ENCODE measurements around the gene GRIK3.
A peak's percentile ranks its signal among the peaks of the same experiment; 100 is the strongest.

GRIK3 gene

DNA sequence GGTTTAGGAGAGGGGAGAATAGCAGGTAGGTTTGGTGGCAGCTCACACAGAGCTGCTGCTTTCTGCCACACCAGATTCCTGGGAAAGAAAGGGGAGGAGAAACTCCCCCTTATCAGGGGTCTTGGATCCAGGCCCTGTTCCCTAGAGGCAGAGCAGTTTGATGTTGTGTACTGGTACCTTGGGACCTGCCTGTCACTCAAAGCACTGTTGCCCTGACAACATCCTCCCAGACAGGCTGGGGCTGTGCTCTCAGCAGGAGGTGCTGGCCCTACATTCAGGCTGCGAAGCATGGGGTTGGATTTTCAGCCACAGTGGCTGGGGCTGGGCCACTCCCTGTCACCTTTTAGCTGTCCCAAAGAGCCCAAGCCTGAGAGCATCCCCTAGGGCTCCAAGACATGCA is 188.0 kb downstream of the GRIK3 start:
- DNase-seq, result no peak

DNA sequence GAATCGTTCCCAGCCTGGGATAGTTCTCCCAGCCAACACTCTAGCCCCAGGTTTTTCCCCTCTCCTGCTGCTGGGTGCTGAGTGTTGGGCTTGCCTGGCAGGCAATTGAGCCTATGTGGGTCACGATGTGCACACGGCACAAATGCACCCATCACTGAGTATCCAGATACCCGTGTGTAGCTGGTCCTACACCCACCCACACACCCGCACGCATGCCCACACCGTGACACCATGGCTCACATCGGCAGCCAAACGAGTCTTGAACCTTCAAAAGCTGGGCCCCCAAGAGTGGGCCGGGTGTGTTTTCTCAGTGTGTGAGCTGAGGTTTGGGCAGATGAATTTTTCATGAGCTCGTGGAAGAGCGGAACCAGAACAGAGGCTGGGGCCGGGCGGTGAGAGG is 188.5 kb downstream of the GRIK3 start:
- no peak for DNase-seq

DNA sequence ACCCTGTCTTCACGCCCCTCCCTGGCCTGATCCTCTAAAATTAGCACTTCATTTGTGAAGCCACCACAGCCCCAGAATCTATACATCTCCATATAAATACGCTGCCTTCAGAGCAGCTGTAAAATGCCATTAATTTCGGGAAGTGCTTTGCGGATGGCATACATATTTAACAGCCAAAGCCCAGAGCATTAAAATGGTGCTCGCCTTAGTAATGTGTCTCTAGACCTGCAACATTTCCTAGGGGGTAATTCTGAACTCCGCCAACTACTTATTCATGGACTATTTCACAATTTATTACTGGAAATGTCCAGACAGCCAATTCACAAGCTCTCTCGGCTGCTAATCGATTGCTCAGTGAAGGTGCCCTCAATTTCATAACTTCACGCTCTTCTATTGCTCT is 189.4 kb downstream of the GRIK3 start:
- DNase-seq, result no peak

DNA sequence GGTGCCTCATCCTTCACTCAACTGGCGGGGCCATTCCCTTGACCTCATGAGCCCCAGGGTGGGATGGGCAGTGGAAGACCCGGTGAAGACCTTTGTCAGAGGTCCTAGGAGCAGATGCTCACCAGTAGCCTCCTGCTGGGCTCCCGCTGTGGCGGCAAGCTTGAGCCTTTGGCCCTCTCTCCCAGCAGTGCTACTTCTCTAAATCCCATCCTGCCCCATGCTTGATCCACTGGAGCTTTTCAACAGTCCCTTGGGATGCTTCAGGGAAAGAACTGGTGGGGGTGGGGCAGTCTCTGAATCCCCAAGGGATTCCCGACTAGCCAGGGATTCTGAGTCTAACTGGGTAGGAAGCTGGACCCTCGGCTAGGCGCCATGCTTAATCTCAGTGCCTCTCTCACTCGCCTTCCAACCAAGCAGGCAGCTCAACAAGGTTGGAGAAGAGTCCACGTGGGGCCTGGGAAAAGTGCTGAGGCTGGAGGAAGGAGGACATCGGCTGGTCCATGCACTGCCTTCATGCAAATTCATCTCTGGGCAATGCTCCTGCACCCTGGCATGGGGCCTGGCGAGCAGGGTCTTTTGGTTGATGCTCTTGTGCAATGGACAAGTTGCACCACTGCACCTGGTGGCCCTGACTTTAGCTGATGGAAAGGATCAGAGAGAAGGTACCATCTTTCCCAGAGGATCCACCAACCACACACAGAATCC is 190.3 kb downstream of the GRIK3 start:
- peak; percentile 33 for DNase-seq

DNA sequence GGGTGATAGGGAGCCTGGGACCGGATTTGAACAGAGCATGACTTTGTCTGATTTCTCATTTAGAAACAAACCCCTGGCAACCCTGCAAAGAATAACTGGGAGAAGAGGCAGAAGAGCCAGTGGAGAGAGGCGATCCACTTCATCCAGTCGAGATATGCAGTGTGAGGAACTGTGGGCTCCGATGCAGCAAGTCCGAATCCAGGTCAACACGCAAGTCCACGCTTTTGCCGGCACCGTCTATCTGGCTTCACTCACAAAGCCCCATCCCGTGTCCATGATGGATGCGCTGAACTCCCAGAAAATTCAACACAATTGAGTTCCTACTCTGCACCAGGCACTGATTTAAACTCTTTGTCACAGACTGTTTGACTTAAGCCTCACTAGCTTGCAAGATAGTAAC is 191.3 kb downstream of the GRIK3 start:
- DNase-seq, result no peak

DNA sequence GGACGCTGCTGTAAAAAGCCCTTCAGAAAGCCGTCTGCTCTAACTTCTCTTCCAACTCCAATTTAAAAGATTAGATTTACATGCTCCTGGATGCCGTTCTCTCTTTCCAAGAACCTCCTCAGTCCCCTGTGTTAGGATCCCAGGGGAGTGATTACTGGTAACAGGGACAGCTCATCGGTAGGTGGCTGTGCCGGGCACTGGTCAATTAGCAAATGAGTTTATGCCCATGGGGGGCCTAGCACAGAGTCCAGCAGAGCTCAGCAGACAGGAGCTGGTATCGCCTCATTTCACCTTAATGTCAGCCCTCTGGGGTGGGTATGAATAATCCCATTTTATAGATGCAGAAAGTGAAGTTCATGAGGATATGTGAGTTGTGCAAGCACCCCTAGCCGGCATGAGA is 191.9 kb downstream of the GRIK3 start:
- DNase-seq, result no peak

DNA sequence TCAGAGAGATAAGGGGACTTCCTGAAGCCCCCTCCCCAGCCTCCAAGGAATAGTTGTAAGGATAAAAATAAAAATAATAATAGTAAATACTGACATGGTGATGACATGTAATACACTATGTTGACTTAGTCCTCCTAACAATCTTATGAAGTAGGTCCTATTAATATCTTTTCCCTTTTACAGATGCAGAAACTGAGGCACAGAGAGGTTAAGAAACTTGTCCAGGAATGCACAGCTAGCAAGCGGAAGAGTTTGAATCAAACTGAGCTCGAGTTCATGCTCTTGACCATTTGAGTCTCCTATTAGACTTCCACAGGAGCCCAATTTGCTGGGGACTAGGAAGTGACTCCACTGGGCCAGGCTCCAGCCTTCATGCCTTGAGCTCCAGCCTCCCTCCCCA is 194.8 kb downstream of the GRIK3 start:
- no peak for DNase-seq

DNA sequence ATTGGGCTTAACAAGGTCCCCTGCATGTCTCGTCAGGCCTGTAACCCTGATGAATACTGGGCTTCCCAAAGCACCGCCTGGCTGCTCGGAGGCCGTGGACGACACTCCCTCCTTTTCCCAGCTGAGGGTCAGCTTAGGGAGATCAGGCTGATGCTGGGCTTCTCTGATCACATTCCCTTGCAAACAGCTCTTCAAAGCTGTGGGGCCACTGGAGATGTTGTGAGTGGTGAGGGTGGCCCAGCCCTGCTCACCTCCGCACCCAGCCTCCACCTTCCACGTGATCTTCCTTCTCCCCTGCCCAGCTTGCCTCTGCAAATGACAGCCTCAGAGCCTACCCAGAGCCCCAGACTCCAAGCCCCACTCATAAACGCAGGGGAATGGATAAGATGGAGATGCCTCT is 195.4 kb downstream of the GRIK3 start:
- no peak for DNase-seq

DNA sequence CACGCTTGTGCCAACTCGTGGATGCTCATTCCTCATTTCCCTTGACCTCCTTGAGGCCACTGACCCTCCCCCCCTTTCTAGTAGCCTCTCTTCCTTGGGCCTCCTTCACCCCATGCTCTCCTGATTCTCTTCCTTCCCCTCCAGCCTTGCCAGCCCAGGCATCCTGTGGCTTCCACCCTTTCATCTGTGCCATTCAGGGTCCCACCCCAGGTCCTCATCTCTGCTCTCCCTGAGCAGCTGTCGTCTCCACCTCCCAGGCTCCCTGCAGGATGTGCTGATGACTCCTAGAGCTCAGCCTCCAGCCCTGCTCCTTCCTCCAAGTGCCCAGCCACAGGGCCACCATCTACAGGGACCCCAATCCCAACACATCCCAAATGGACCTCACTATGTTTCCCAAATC is 197.4 kb downstream of the GRIK3 start:
- no peak for DNase-seq

DNA sequence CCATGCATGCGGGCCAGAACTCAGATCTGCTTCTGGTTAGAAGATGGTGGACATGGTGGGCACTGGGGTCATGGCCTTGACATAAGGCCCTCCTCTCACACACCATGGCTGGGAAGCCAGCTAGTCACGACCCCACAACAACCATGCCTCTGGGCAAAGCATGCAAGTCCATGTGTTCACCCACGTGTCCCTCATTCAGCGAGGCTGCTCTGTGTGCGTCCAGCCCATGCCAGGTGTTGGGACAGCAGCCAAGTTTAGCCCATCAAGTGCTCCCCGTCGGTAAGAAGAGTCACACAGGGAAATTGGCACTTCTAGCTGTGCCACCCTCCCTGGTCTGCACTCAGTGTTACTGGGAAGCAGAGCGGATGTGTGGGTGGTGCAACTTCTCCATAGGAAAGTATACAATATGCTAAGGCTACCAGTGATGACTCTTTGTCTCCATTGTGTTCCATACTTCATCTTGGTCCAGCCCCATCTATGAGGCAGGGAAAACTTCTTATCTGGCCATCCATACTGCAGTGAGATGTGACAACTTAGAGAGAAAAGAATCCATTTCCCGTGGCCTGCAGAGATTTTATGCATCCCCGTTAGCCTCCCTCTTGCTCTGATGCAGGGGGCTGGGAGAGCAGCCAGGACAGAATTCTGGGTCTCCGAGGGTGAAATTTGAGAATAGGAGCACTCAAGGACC is 198.0 kb downstream of the GRIK3 start:
- DNase-seq, result no peak

DNA sequence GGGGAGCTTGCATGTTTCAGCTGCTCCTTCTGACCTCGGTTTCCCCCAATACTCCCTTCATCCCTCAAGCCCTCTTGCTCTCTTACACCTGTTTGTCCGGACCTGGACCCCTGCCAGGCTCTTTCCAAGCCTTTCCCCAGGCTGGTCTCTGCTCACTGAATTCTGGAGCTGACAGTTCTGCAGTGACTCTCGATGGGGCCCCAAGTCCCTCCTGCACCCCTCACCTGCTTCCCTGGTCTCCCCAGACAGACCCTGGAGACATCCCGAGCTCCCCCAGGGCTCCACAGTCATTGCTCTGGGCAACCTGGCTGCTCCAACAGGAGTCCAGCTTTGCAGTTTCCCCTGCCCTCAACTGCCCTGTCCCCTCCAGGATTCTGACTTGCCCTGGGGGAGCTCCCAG is 198.6 kb downstream of the GRIK3 start:
- no peak for DNase-seq

DNA sequence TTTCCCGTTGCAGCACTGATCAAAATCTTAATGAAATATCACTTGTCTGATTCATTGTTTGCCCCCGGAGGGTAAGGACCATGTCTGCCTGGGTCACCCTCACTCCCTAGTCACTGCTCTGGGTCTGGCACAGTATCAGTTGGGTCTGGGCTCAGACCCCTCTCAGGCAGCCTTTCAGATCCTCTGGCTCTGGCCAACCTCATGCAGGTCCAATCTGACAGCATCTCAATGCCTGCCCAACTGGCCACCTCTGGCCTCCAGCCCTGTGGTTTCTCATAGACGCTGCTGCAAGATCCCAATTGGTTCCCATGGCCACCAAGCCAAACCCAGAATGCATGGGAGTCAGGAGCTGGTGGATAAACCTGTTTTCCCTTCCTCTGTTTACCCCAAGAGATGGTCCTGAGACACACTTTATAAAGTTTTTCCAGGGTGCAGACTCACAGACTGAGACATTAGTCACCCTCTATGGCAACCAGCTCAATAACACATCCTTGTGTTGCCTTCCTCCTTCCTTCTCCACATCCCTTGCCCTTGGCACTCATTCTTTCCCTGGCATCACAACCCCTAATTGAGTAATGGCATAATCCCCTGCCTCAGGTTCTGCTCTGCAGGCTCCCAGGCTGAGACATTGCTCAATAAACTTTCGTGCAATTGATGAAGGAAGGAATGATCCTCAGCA is 199.2 kb downstream of the GRIK3 start:
- DNase-seq, result no peak

DNA sequence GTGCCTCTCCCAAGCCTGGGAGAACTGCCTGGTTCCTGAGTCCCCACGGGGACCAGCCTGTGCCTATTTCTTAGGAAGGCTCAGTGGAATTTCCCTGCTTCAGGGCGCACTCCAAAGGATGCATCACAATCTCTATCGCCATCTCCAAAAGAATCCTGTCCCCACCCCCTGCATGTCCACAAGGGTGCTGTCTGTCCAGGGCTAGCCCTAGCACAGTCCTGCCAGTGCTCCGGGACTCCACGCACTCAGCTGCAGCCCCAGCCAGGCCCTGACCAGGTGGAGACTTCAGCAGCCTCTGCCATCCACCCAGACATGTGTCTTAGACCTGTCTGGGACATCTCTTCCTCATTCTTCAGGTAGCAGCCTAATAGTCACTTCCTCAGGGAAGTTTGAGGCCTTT is 199.7 kb downstream of the GRIK3 start:
- no peak for DNase-seq

DNA sequence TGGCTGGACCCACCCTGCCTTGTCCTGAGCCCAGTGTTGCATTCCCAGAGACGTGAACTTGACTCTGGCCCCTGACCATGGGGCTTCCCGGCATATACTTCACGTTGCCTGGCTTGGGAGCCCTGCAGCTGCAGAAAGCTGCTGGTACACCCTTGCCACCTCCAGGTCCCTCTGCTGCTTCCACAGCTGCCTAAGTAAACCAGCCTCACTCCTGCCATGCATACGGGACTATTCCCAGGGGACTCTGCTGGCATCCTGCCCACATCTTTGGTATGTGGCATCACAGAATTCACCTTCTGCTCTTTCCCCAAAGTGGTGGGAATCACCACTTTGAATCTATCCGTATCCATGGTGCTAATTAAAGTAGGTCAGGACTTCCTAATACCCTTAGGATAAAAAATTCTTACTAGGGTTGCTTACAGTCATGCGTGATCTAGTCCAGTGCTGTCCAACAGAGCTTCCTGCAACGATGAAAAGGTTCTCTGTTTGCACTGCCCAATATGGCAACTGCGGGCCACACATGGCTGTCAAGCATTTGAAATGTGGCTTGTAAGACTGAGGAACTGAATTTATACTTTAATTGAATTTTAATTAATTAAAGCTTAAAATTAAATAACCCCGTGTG is 203.0 kb downstream of the GRIK3 start:
- peak; percentile 70 for DNase-seq

DNA sequence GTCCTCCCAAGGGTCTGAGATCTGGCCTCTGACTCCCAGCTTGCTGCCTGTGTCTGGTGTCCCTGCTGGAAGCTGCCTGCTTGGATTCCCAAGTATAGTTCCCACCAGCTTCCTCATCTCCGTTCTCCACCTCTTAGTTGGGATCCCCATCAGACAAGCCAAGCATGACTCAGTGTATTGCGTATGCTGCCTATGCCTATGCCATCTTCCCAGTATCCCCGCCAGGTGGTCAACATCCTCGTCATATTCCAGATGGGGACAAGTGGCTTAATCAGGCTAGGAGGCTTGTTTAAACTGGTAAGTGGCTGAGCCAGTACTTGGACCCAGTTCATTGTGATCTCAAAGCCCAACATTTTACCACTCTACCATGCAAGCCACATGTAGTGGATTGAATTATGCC is 204.4 kb downstream of the GRIK3 start:
- no peak for DNase-seq

DNA sequence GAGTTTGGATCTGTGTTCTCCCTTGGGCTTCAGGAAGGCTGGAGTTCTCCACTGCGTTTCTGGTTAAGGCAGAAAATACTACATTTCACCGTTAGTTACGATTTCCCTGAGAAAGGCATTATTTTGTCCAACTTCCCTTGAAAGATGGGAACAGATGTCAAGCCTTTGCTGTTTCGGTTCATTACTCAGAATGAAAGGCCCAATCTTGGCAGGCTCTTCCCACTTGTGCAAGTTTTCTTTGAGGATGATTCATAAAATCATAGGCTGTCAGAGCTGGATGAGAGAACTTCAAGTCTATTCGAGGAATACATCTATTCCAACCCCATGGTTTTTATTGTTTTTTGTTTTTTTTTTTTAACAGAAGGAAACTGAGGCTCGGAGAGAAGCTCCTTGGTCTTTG is 205.2 kb downstream of the GRIK3 start:
- DNase-seq, result no peak

DNA sequence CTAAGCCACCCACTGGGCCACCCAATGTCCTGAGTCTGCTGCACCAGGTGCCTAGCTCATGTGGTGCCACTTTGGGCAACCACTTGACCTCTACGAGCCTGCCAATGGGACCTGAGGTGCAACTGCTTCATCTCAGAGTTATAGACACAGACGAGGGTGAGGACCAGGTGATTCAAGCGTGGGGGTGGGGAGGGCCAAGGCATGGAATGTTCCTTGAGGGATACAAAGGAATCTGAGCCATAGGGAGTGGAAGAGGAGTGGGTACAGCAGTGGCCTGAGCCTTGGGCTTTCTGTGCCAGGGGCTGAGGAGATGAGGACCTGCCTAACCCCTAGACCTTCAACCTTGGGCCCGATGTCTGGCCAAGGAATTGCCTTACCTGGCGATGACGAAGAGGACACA is 209.1 kb downstream of the GRIK3 start:
- no peak for DNase-seq

DNA sequence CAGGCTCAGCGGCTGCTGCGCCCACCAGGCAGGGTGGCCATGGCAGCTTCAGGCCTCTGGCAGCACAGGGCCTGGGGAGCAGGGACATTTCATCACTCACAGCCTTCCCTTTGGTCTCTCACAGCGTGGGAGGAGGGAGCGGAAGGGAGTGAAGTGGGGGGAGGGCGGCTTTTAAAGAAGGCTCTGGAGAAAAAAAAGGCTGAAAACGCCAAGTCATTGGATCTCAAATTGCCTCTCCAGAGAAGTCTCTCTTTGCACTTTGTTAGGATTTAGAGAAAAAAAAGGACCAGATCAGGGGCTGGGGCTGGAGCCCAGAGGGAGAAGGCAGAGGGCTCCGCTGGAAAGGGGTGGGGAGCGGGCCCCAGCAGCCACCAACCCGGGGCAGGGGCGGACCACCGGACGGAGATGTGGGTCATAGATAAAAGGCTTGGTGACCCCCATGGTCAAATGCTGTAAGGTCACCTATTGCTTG is 209.9 kb downstream of the GRIK3 start:
- DNase-seq, result no peak

DNA sequence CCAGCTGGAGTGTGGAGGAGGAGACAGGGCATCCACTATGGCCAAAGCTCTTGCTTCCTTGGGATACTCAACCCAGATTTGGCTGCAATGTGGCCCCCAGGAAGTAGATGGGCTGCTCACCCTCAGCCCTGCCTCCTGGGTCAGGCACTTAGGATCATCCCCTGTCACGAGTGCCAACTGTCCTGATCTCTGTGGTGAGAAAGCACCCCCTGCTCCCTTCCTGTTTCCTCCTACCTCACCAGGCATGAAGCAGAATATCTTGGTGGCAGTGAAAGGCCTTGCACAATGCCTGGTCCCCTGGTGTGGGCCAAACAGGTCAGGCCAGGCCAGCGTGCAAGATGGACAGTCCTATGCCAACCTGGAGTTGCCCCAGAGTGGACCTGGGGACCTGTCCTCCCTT is 211.7 kb downstream of the GRIK3 start:
- DNase-seq, result no peak

DNA sequence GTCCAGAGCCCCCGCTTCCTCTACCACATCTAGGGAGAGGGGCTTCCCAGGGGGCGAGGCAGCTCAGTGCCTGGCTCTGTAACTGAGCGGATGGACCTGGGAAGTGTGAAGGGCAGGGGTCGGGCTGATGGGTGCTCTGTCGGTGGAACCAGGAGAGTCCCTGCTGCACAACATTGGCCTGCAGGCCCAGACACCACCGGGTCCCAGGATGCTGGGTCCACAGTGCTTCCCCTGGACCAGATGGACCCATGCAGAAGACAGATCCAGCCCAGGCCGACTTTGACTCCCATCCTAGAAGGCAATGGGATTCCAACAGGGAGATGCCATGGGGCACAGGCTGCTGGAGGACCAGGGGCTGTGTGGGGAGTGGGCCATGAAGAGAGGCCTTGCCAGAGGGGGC is 212.9 kb downstream of the GRIK3 start:
- DNase-seq, result no peak

DNA sequence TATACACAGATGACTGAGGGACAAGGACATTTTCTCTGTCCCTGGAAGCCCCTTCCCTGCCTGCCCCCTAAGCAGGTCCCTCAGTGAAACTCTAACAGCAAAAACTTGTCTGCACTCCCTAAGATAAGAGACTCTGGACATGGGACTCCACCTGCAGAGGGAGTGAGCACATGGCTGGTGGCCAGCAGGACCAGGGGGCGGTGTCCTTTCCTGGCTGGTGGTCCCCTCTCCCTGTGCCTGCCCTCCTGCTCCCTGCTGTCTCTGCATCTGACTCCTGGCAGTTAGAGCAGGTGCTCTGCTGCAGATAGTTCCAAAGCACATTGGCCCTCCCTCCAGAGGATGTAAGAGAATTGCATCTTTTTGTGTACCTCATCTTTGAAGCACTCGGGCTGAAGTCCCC is 215.5 kb downstream of the GRIK3 start:
- no peak for DNase-seq

DNA sequence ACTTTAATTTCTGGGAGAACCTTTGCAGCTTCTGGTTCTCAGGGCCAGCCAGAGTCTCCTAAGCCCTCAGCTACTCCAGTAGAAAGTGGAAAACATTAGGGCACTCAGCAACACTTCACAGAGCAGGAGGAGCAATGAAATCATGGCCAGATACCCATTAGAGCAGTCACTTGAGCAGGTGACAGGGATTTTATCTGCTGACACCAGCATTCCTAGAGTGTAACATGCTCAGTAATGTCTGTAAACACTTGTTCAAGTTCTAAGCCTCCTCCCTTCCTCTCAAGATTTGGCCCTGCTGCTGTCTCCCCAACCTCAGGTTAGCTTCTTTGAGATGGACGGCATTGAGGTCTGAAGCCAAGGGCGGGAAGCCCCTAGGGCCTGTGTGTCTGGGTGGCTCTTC is 218.0 kb downstream of the GRIK3 start:
- DNase-seq, result no peak

DNA sequence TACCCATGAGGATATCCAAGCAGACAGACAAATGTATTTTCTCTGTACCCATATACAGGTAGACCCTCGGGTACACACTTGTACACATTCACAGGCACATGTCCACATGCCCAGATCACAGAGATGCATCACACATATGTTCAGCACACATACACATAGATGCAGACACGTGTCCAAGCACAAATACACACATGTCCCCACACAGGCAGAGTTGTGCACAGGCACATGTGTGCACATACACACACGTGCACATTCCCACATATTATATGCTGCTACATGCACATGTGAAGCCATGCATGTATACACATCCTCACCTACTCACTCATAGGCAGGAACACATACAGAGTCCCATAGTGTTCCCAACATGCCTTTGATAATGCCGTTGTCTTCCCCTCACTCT is 219.5 kb downstream of the GRIK3 start:
- no peak for DNase-seq

DNA sequence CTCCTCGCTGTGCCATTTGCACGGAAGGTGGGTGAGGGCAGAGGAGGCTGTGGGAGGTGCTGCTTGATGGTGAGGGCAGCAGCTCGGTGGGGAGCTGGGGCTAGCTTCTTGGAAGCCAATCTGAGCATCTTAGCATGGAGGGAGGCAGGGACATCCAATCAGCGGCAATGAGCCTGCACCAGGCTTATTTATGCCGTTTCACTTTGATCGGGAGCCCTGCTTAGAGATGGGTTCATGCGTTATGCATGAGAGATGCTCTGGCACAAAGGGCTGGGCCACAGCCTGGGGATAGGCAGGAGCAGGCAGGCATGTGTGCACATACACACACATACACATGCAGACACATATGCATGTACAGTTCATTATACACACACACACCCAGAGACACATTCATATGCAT is 220.2 kb downstream of the GRIK3 start:
- DNase-seq, result no peak
